HCT116 (cell line): ENCODE data around the gene LIG3. TPM values are rescaled to one million over a fixed set of nuclear protein-coding genes. Genes with fewer than 3 reads are reported as not detected.
A peak's percentile ranks its signal among the peaks of the same experiment; 100 is the strongest.

Experiments used
- ATAC-seq: fragments of 200-7000 bp; cut with Tn5 transposase; 2 replicates; pipeline ENCODE4 v1.9.1; 2020; ENCODE audit warnings: mild to moderate bottlenecking, moderate library complexity
- BruUV-seq: library from RNA; stranded (reverse); fragments of 400-500 nt; replicated peaks from 2 replicates; lab custom pipeline; 2021; lab: Mats Ljungman, UMichigan
- CTCF ChIA-PET: fragments of 300-600 bp; sonication (Branson Sonifier 250); formaldehyde crosslinking; loops from one replicate; lab custom pipeline; 2021; ENCODE audit warnings: antibody characterized with exemption; lab: Charles Lee
- POLR2A ChIA-PET: fragments of 300-600, 350-600 bp; sonication (Branson Sonifier 250); formaldehyde crosslinking; loops from one replicate; lab custom pipeline; 2021; ENCODE audit warnings: antibody characterized with exemption; lab: Charles Lee
- RAD21 ChIA-PET, 2 experiments: fragments of 300-600 bp; sonication (Branson Sonifier 250); formaldehyde crosslinking; loops; one replicate each; lab custom pipeline; 2023; ENCODE audit warnings: low total read pairs in 2 of 2; ENCODE audit not compliant: uncharacterized antibody in 2 of 2, unreplicated experiment in 2 of 2, low non-redundant PET in 1 of 2; lab: Charles Lee
- DNase-seq: peaks from one replicate; pipeline ENCODE4 v3.0.0-alpha.2; 2010; ENCODE audit warnings: low read depth, low spot score
- H2AFZ ChIP-seq: fragments of 200-600 bp; shearing (Covaris generic), sonication (generic); 2 replicates; pipeline ENCODE4 v1.6.1; 2017; ENCODE audit warnings: low read depth, mixed run types, mixed read lengths, antibody characterized with exemption, low read length; ENCODE audit not compliant: poor library complexity, severe bottlenecking
- H3K27ac ChIP-seq: 2 replicates; pipeline ENCODE4 v1.5.1; 2012; ENCODE audit warnings: low read depth, low read length
- H3K27me3 ChIP-seq: fragments of 200-600 bp; sonication (generic); 2 replicates; pipeline ENCODE4 v1.6.1; 2016; ENCODE audit warnings: mixed run types, low read length, mixed read lengths; ENCODE audit not compliant: insufficient read depth
- H3K36me3 ChIP-seq, 2 experiments: fragments of 200-500 bp in 1 of 2; fragments of 200-600 bp in 1 of 2; sonication (Bioruptor generic) in 1 of 2; sonication (generic) in 1 of 2; 2 replicates each; pipeline versions ENCODE4 v1.5.1 to v1.6.1; 2014 to 2016; ENCODE audit warnings: low read length in 2 of 2, inconsistent platforms in 1 of 2, mixed read lengths in 1 of 2, mixed run types in 1 of 2; ENCODE audit not compliant: insufficient read depth in 2 of 2, control insufficient read depth in 1 of 2
- H3K4me1 ChIP-seq, 2 experiments: fragments of 200-600 bp in 1 of 2; sonication (generic) in 1 of 2; 2 replicates each; pipeline versions ENCODE4 v1.5.1 to v1.6.1; 2012 to 2017; ENCODE audit warnings: low read length in 2 of 2, inconsistent platforms in 1 of 2, mild to moderate bottlenecking in 1 of 2, mixed read lengths in 1 of 2, mixed run types in 1 of 2, moderate library complexity in 1 of 2; ENCODE audit not compliant: insufficient read depth in 2 of 2, control insufficient read depth in 1 of 2
- H3K4me2 ChIP-seq: fragments of 200-600 bp; sonication (generic); 2 replicates; pipeline ENCODE4 v1.6.1; 2017; ENCODE audit warnings: mixed run types, low read length, mixed read lengths
- H3K4me3 ChIP-seq, 2 experiments: fragments of 200-600 bp in 1 of 2; sonication (generic) in 1 of 2; replicated peaks in 1 of 2; 2 replicates each; pipeline ENCODE4 v1.5.1; 2011 to 2016; ENCODE audit warnings: low read length in 2 of 2, control low read depth in 1 of 2, low read depth in 1 of 2, mild to moderate bottlenecking in 1 of 2, mixed read lengths in 1 of 2, mixed run types in 1 of 2
- H3K79me2 ChIP-seq: fragments of 200-600 bp; sonication (generic); 2 replicates; pipeline ENCODE4 v1.6.1; 2017; ENCODE audit warnings: mild to moderate bottlenecking, mixed run types, low read length, moderate library complexity, mixed read lengths; ENCODE audit not compliant: insufficient read depth
- H3K9ac ChIP-seq: fragments of 200-600 bp; sonication (generic); 2 replicates; pipeline ENCODE4 v1.6.1; 2016; ENCODE audit warnings: low read length, mixed read lengths
- H3K9me2 ChIP-seq: fragments of 200-600 bp; sonication (generic), shearing (Covaris generic); 2 replicates; pipeline ENCODE4 v1.6.1; 2017; ENCODE audit warnings: mixed run types, mild to moderate bottlenecking, moderate library complexity; ENCODE audit not compliant: insufficient read depth
- H3K9me3 ChIP-seq, 2 experiments: fragments of 200-500 bp in 1 of 2; fragments of 200-600 bp in 1 of 2; sonication (Bioruptor generic) in 1 of 2; sonication (generic) in 1 of 2; 2 replicates each; pipeline ENCODE4 v1.6.1; 2014 to 2017; ENCODE audit warnings: low read length in 2 of 2, mixed read lengths in 2 of 2, inconsistent platforms in 1 of 2, low read depth in 1 of 2, mild to moderate bottlenecking in 1 of 2, mixed run types in 1 of 2, moderate library complexity in 1 of 2; ENCODE audit not compliant: control insufficient read depth in 1 of 2, insufficient read depth in 1 of 2
- H4K20me1 ChIP-seq: fragments of 200-600 bp; sonication (generic), shearing (Covaris generic); 2 replicates; pipeline ENCODE4 v1.6.1; 2017; ENCODE audit warnings: mixed run types, mild to moderate bottlenecking, moderate library complexity; ENCODE audit not compliant: insufficient read depth
- CBX3 ChIP-seq: IDR thresholded peaks from 2 replicates; pipeline ENCODE4 v1.6.1; 2012; ENCODE audit warnings: low read depth
- CEBPB ChIP-seq: IDR thresholded peaks from 2 replicates; pipeline ENCODE4 v1.6.1; 2012; ENCODE audit warnings: low read depth
- EGR1 ChIP-seq: IDR thresholded peaks from 2 replicates; pipeline ENCODE4 v1.6.1; 2012; ENCODE audit warnings: low read depth
- EZH2 ChIP-seq: fragments of 200-600 bp; sonication (generic); IDR thresholded peaks from 2 replicates; pipeline ENCODE4 v1.6.1; 2017; ENCODE audit warnings: antibody characterized with exemption, mixed run types
- EZH2phosphoT487 ChIP-seq: fragments of 200-600 bp; IDR thresholded peaks from 2 replicates; pipeline ENCODE4 v1.6.1; 2018; ENCODE audit warnings: antibody characterized with exemption, borderline replicate concordance
- FOSL1 ChIP-seq: IDR thresholded peaks from 2 replicates; pipeline ENCODE4 v1.6.1; 2012; ENCODE audit warnings: low read depth
- JUND ChIP-seq: IDR thresholded peaks from 2 replicates; pipeline ENCODE4 v1.6.1; 2012
- POLR2AphosphoS5 ChIP-seq: IDR thresholded peaks from 2 replicates; pipeline ENCODE4 v1.6.1; 2011; ENCODE audit warnings: mild to moderate bottlenecking, low read depth, low read length, moderate library complexity
- RAD21 ChIP-seq: IDR thresholded peaks from 2 replicates; pipeline ENCODE4 v1.6.1; 2012; ENCODE audit warnings: low read depth, mild to moderate bottlenecking
- SP1 ChIP-seq: IDR thresholded peaks from 2 replicates; pipeline ENCODE4 v1.6.1; 2012; ENCODE audit warnings: low read depth
- SRF ChIP-seq: IDR thresholded peaks from 2 replicates; pipeline ENCODE4 v1.6.1; 2012; ENCODE audit warnings: low read depth
- TCF7L2 ChIP-seq: IDR thresholded peaks from 2 replicates; pipeline ENCODE4 v1.7.0; 2011; ENCODE audit warnings: borderline replicate concordance, inconsistent platforms; ENCODE audit not compliant: insufficient read depth, insufficient read length; ENCODE audit errors: extremely low read depth
- ZFX ChIP-seq: fragments of 450-650 bp; IDR thresholded peaks from 2 replicates; pipeline ENCODE4 v1.6.1; 2017
- intact Hi-C: fragments of 100-400 bp; cut with micrococcal nuclease; formaldehyde crosslinking; loops from 2 replicates; pipeline ENCODE4 v1.10.0; 2022
- total RNA-seq: library from RNA; stranded (reverse); gene quantifications from one replicate; pipeline ENCODE4 v1.2.1, GENCODE V29; 2021; ENCODE audit not compliant: unreplicated experiment
- TF ChIP-seq, protein P1 (sequence below): IDR thresholded peaks from 2 replicates; pipeline ENCODE4 v1.6.1; 2012
- TF ChIP-seq, protein P2 (sequence below): IDR thresholded peaks from 2 replicates; pipeline ENCODE4 v1.6.1; 2011; ENCODE audit warnings: mild to moderate bottlenecking, low read length, moderate library complexity; ENCODE audit not compliant: insufficient replicate concordance; ENCODE audit errors: extremely low read depth
- TF ChIP-seq, protein P3 (sequence below), 3 experiments: fragments of 200-600 bp in 1 of 3; sonication (generic) in 1 of 3; IDR thresholded peaks in 2 of 3; conservative IDR thresholded peaks in 1 of 3; 2 replicates each; pipeline ENCODE4 v1.5.1; 2012 to 2017; ENCODE audit warnings: low read depth in 2 of 3, low read length in 2 of 3, antibody characterized with exemption in 1 of 3, borderline replicate concordance in 1 of 3, control low read depth in 1 of 3, mild to moderate bottlenecking in 1 of 3, mixed read lengths in 1 of 3, mixed run types in 1 of 3, moderate library complexity in 1 of 3; ENCODE audit not compliant: insufficient read depth in 1 of 3

Gene LIG3
- total RNA-seq, 1 experiment from 2014 or later: 49.4 TPM

DNA sequence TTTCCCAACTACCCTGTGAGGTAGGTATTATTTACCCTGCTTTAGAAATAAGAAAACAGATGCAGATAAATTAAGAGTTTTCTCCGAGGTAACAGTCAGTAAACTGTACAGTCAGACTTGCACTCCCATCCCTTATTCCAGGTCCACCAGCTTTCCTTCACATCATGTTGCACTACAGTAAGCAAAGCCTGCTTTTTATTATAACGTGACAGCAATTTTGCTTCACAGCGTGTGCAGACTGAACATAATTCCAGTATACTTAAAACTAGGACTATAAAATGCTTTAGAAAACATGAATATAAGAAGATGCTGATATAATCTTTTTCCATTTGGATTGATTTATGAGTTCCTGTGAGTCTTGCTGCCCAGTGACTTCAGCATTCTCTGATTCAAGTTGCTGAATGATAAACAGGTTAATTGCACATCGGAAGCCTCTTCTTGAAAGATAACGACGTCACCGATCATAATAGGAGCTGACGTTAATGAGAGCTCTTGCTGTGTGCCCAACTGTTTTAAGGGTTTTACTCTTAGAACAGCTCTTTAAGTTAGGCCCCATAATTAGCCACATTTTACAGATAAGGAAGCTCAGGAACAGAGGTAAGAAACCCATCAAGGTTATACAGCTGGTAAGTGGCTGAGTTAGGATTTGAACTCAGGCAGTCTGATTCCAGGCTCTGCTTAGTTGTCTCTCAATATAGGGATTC, 1.4 kb downstream of the LIG3 start:
- no peak overlapping the region for H2AFZ ChIP-seq
- DNase-seq (no peak), ATAC-seq (no peak)
- BruUV-seq: TSS peak; percentile 59
- H3K27ac ChIP-seq: peak overlapping the region; percentile 87; the same call in 1 of the 2 replicates
- H3K9ac ChIP-seq: peak overlapping the region; percentile 93
- H3K27me3 ChIP-seq: no peaks in the 10 kb centered on the region
- peak overlapping the region; percentile 90 for H3K4me2 ChIP-seq
- intact Hi-C loops: loop anchor here (5.0 kb wide), 2 partner anchors 136 to 261 kb away; partner anchors contain the start of genes RAD51D and SLFN5
- H3K79me2 ChIP-seq: peaks cover 30% of the 10 kb centered on the region
- no peak for TF ChIP-seq EZH2phosphoT487
- H3K4me1 ChIP-seq: peaks cover 9 to 19% of the 10 kb centered on the region in 2 experiments; a peak in 3 of 4 replicates
- ChIA-PET POLR2A (interaction anchor here (0.6 kb wide), 1 partner anchor 236 kb away, joined by 3 read pairs; no protein-coding TSS in a partner anchor), CTCF (interaction anchor here (1.2 to 1.4 kb wide), 2 partner anchors 439 to 782 kb away, joined by 3 read pairs; no protein-coding TSS in a partner anchor), RAD21 (no interaction called here)
- peaks cover 2 to 4% of the 10 kb centered on the region in 2 experiments; a peak in 1 of 4 replicates for H3K36me3 ChIP-seq
- no peaks in the 10 kb centered on the region for H3K9me2 ChIP-seq
- H3K4me3 ChIP-seq: peak overlapping the region; percentile 68 to 80
- no peaks in the 10 kb centered on the region for H4K20me1 ChIP-seq
- no peaks in the 10 kb centered on the region for H3K9me3 ChIP-seq

DNA sequence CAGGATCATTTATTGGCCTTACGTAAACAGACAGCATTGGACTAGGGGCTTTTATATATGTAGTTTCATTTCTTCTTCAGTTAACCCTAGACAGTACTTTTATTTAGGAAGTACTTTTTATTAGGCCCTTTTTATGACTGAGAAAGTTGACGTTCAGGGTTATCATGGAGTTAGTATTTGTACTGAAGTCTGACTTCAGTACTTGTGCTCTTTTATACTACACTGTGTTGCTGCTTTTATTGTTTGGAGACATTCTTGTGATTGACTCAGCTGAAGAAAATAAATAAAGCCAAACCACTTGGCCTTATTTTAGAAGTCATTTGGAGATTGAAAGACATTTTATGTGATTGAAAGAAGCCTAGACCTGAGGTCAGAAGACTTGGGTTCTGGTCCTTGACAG, 6.9 kb downstream of the LIG3 start:
- CTCF ChIA-PET: no interaction called here
- intact Hi-C loops: no loop called here
- H3K36me3 ChIP-seq: peaks cover 28 to 38% of the 10 kb centered on the region in 2 experiments; a peak in 3 of 4 replicates
- no peak for TF ChIP-seq EGR1
- no peak for TF ChIP-seq TCF7L2
- no peak for TF ChIP-seq RAD21
- TF ChIP-seq FOSL1: no peak
- TF ChIP-seq, protein P1, sequence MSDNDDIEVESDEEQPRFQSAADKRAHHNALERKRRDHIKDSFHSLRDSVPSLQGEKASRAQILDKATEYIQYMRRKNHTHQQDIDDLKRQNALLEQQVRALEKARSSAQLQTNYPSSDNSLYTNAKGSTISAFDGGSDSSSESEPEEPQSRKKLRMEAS: no peak
- no peak for TF ChIP-seq SRF
- TF ChIP-seq SP1: no peak
- TF ChIP-seq, protein P2, sequence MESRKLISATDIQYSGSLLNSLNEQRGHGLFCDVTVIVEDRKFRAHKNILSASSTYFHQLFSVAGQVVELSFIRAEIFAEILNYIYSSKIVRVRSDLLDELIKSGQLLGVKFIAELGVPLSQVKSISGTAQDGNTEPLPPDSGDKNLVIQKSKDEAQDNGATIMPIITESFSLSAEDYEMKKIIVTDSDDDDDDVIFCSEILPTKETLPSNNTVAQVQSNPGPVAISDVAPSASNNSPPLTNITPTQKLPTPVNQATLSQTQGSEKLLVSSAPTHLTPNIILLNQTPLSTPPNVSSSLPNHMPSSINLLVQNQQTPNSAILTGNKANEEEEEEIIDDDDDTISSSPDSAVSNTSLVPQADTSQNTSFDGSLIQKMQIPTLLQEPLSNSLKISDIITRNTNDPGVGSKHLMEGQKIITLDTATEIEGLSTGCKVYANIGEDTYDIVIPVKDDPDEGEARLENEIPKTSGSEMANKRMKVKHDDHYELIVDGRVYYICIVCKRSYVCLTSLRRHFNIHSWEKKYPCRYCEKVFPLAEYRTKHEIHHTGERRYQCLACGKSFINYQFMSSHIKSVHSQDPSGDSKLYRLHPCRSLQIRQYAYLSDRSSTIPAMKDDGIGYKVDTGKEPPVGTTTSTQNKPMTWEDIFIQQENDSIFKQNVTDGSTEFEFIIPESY: no peak
- TF ChIP-seq EZH2: no peak
- TF ChIP-seq POLR2AphosphoS5: no peak
- TF ChIP-seq EZH2phosphoT487: no peak
- no peak for TF ChIP-seq JUND
- no peak for TF ChIP-seq CEBPB
- no peak for TF ChIP-seq CBX3
- TF ChIP-seq, protein P3, sequence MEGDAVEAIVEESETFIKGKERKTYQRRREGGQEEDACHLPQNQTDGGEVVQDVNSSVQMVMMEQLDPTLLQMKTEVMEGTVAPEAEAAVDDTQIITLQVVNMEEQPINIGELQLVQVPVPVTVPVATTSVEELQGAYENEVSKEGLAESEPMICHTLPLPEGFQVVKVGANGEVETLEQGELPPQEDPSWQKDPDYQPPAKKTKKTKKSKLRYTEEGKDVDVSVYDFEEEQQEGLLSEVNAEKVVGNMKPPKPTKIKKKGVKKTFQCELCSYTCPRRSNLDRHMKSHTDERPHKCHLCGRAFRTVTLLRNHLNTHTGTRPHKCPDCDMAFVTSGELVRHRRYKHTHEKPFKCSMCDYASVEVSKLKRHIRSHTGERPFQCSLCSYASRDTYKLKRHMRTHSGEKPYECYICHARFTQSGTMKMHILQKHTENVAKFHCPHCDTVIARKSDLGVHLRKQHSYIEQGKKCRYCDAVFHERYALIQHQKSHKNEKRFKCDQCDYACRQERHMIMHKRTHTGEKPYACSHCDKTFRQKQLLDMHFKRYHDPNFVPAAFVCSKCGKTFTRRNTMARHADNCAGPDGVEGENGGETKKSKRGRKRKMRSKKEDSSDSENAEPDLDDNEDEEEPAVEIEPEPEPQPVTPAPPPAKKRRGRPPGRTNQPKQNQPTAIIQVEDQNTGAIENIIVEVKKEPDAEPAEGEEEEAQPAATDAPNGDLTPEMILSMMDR (IDR thresholded peaks at IDR 0.05 in 2 of 3, conservative IDR thresholded peaks at IDR 0.05 in 1 of 3; ENCODE audit: borderline replicate concordance in 1 of 3, insufficient read depth in 1 of 3, low read depth in 2 of 3, low read length in 2 of 3): no peak
- no peak for TF ChIP-seq ZFX

More for the DNA sequence above, 6.9 kb downstream of the LIG3 start:
- no peak for DNase-seq
- Histone ChIP-seq H3K27ac (no peak overlapping the region), H3K9me2 (no peaks in the 10 kb centered on the region), H3K4me1 (no peaks in the 10 kb centered on the region), H3K4me3 (no peak overlapping the region), H2AFZ (no peak overlapping the region), H3K9me3 (no peaks in the 10 kb centered on the region), H3K27me3 (no peaks in the 10 kb centered on the region), H4K20me1 (no peaks in the 10 kb centered on the region), H3K79me2 (peaks cover 16% of the 10 kb centered on the region; the same call in 1 of the 2 replicates), H3K4me2 (no peak overlapping the region), H3K9ac (no peak overlapping the region)
- BruUV-seq: no TSS peak
- POLR2A ChIA-PET: no interaction called here
- RAD21 ChIA-PET: no interaction called here
- ATAC-seq: no peak
